A673 (cell line): Measurements from ENCODE around the gene ATG16L2.
"Not testable (repeated sequence)": the region's sequence is repeated elsewhere in the genome, so short reads cannot be mapped to it uniquely, and the experiment has no call there.

Experiments
- EZH2 ChIP-seq: fragments of 200-600 bp; sonication (generic); IDR thresholded peaks from 2 replicates; pipeline ENCODE4 v1.6.1; 2017; ENCODE audit warnings: borderline replicate concordance, low read depth, mild to moderate bottlenecking, mixed read lengths, antibody characterized with exemption, low read length; ENCODE audit not compliant: poor library complexity, severe bottlenecking
- TF ChIP-seq, protein P1 (sequence below): fragments of 300-800, 200-600 bp; sonication (generic); conservative IDR thresholded peaks from 2 replicates; pipeline ENCODE4 v1.5.1; 2017; ENCODE audit warnings: low read depth, mild to moderate bottlenecking, antibody characterized with exemption, low read length, moderate library complexity, mixed read lengths

DNA sequence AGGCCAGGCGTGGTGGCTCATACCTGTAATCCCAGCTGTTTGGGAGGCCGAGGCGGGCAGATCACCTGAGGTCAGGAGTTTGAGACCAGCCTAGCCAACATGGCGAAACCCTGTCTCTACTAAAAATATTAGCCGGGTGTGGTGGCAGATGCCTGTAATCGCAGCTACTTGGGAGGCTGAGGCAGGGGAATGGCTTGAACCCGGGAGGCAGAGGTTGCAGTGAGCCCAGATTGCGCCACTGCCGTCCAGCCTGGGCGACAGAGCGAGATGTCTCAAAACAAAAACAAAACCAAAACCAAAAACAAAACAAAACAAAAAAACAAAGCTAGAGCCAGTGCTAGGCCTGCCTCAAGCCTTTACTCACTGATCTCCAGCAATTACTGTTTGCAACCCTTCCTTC, 13.4 kb downstream of the ATG16L2 start:
- TF ChIP-seq, protein P1, sequence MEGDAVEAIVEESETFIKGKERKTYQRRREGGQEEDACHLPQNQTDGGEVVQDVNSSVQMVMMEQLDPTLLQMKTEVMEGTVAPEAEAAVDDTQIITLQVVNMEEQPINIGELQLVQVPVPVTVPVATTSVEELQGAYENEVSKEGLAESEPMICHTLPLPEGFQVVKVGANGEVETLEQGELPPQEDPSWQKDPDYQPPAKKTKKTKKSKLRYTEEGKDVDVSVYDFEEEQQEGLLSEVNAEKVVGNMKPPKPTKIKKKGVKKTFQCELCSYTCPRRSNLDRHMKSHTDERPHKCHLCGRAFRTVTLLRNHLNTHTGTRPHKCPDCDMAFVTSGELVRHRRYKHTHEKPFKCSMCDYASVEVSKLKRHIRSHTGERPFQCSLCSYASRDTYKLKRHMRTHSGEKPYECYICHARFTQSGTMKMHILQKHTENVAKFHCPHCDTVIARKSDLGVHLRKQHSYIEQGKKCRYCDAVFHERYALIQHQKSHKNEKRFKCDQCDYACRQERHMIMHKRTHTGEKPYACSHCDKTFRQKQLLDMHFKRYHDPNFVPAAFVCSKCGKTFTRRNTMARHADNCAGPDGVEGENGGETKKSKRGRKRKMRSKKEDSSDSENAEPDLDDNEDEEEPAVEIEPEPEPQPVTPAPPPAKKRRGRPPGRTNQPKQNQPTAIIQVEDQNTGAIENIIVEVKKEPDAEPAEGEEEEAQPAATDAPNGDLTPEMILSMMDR = not testable (repeated sequence)
- not testable (repeated sequence) for TF ChIP-seq EZH2
